H9 (cell line): ENCODE results near the gene SRGAP3. TPM values are rescaled to one million over a fixed set of nuclear protein-coding genes. Genes with fewer than 3 reads are reported as not detected.

ENCODE experiments used
- DNase-seq: peaks from one replicate; pipeline ENCODE4 v3.0.0-alpha.2; 2017
- H2AFZ ChIP-seq: one replicate; pipeline ENCODE4 v1.6.1; 2013; ENCODE audit warnings: mild to moderate bottlenecking, low read length, control low read depth, moderate library complexity
- H2AK5ac ChIP-seq: 2 replicates; pipeline ENCODE4 v1.6.1; 2013; ENCODE audit warnings: low read length, control low read depth, mixed read lengths; ENCODE audit not compliant: insufficient read length
- H2BK120ac ChIP-seq: one replicate; pipeline ENCODE4 v1.6.1; 2013; ENCODE audit warnings: low read depth, mild to moderate bottlenecking, low read length, control low read depth, inconsistent platforms; ENCODE audit not compliant: poor library complexity, severe bottlenecking
- H2BK12ac ChIP-seq: 2 replicates; pipeline ENCODE4 v1.6.1; 2013; ENCODE audit warnings: low read length, control low read depth, mixed read lengths, low read depth; ENCODE audit not compliant: insufficient read length
- H2BK15ac ChIP-seq: 2 replicates; pipeline ENCODE4 v1.6.1; 2013; ENCODE audit warnings: low read depth, low read length, control low read depth
- H2BK20ac ChIP-seq: one replicate; pipeline ENCODE4 v1.6.1; 2013; ENCODE audit warnings: low read depth, mild to moderate bottlenecking, low read length, control low read depth, inconsistent platforms; ENCODE audit not compliant: poor library complexity, severe bottlenecking
- H2BK5ac ChIP-seq: 2 replicates; pipeline ENCODE4 v1.6.1; 2013; ENCODE audit warnings: low read length, control low read depth, mixed read lengths; ENCODE audit not compliant: insufficient read length
- H3K14ac ChIP-seq: 2 replicates; pipeline ENCODE4 v1.6.1; 2013; ENCODE audit warnings: low read length, control low read depth; ENCODE audit not compliant: insufficient read depth
- H3K18ac ChIP-seq: 2 replicates; pipeline ENCODE4 v1.6.1; 2013; ENCODE audit warnings: low read depth, mild to moderate bottlenecking, mixed read lengths, low read length, control low read depth; ENCODE audit not compliant: insufficient read length
- H3K23ac ChIP-seq: 2 replicates; pipeline ENCODE4 v1.6.1; 2013; ENCODE audit warnings: low read length, control low read depth, mixed read lengths, low read depth; ENCODE audit not compliant: insufficient read length
- H3K23me2 ChIP-seq: 2 replicates; pipeline ENCODE4 v1.6.1; 2013; ENCODE audit warnings: low read depth, mild to moderate bottlenecking, mixed read lengths, low read length, control low read depth; ENCODE audit not compliant: insufficient read length, poor library complexity, severe bottlenecking
- H3K27ac ChIP-seq: 2 replicates; pipeline ENCODE4 v1.5.1; 2013; ENCODE audit warnings: low read length, control low read depth, mixed read lengths, low read depth; ENCODE audit not compliant: insufficient read length
- H3K27me3 ChIP-seq: 2 replicates; pipeline ENCODE4 v1.6.1; 2013; ENCODE audit warnings: low read length, control low read depth, inconsistent platforms; ENCODE audit not compliant: insufficient read depth
- H3K4ac ChIP-seq: 2 replicates; pipeline ENCODE4 v1.6.1; 2013; ENCODE audit warnings: low read depth, mild to moderate bottlenecking, control low read depth, inconsistent platforms, low read length, moderate library complexity
- H3K4me1 ChIP-seq: 2 replicates; pipeline ENCODE4 v1.6.1; 2013; ENCODE audit warnings: low read length, control low read depth, inconsistent platforms; ENCODE audit not compliant: insufficient read depth
- H3K4me2 ChIP-seq: 2 replicates; pipeline ENCODE4 v1.6.1; 2013; ENCODE audit warnings: low read length, control low read depth, mixed read lengths; ENCODE audit not compliant: insufficient read length, insufficient read depth
- H3K56ac ChIP-seq: 2 replicates; pipeline ENCODE4 v1.6.1; 2013; ENCODE audit warnings: low read depth, mild to moderate bottlenecking, mixed read lengths, low read length, control low read depth; ENCODE audit not compliant: insufficient read length
- H3K79me1 ChIP-seq: 2 replicates; pipeline ENCODE4 v1.6.1; 2013; ENCODE audit warnings: low read depth, mild to moderate bottlenecking, moderate library complexity, low read length, control low read depth, inconsistent platforms; ENCODE audit not compliant: insufficient read depth, poor library complexity, severe bottlenecking
- H3K79me2 ChIP-seq: 2 replicates; pipeline ENCODE4 v1.6.1; 2013; ENCODE audit warnings: low read length, control low read depth, inconsistent platforms; ENCODE audit not compliant: insufficient read depth
- H3K9ac ChIP-seq: 2 replicates; pipeline ENCODE4 v1.6.1; 2013; ENCODE audit warnings: low read length, control low read depth, mixed read lengths; ENCODE audit not compliant: insufficient read length; ENCODE audit errors: extremely low read depth
- H3K9me3 ChIP-seq: one replicate; pipeline ENCODE4 v1.6.1; 2013; ENCODE audit warnings: low read depth, low read length, inconsistent platforms; ENCODE audit not compliant: control insufficient read depth
- H3T11ph ChIP-seq: one replicate; pipeline ENCODE4 v1.6.1; 2013; ENCODE audit warnings: mild to moderate bottlenecking, low read length, control low read depth, inconsistent platforms
- H4K20me1 ChIP-seq: one replicate; pipeline ENCODE4 v1.6.1; 2013; ENCODE audit not compliant: control insufficient read depth, insufficient read length, insufficient read depth
- H4K5ac ChIP-seq: 2 replicates; pipeline ENCODE4 v1.6.1; 2013; ENCODE audit warnings: low read depth, mild to moderate bottlenecking, mixed read lengths, low read length, control low read depth; ENCODE audit not compliant: insufficient read length
- H4K8ac ChIP-seq: replicated peaks from 2 replicates; pipeline ENCODE4 v1.6.1; 2013; ENCODE audit warnings: low read length, control low read depth, mixed read lengths, low read depth; ENCODE audit not compliant: insufficient read length
- H4K91ac ChIP-seq: 2 replicates; pipeline ENCODE4 v1.6.1; 2013; ENCODE audit warnings: low read depth, mild to moderate bottlenecking, moderate library complexity, mixed read lengths, low read length, control low read depth; ENCODE audit not compliant: insufficient read length
- H3K27ac Mint-ChIP-seq, 3 experiments: 2 replicates in 2 of 3; 3 replicates in 1 of 3; pipeline ENCODE4 v1.8.0; 2020 to 2021; ENCODE audit warnings: mixed read lengths in 3 of 3, mild to moderate bottlenecking in 1 of 3, moderate library complexity in 1 of 3
- H3K27me3 Mint-ChIP-seq: 2 replicates; pipeline ENCODE4 v1.8.0; 2021; ENCODE audit warnings: low read depth, mild to moderate bottlenecking, moderate library complexity, mixed read lengths
- H3K36me3 Mint-ChIP-seq, 3 experiments: 2 replicates in 2 of 3; 3 replicates in 1 of 3; pipeline ENCODE4 v1.8.0; 2020 to 2021; ENCODE audit warnings: low read depth in 3 of 3, mixed read lengths in 3 of 3; ENCODE audit not compliant: insufficient read depth in 1 of 3
- H3K4me1 Mint-ChIP-seq, 2 experiments: 2 replicates each; pipeline ENCODE4 v1.8.0; 2020; ENCODE audit warnings: mixed read lengths in 2 of 2
- H3K4me3 Mint-ChIP-seq, 2 experiments: 2 replicates in 1 of 2; 3 replicates in 1 of 2; pipeline ENCODE4 v1.8.0; 2020 to 2021; ENCODE audit warnings: mild to moderate bottlenecking in 2 of 2, mixed read lengths in 2 of 2, moderate library complexity in 1 of 2
- H3K9me3 Mint-ChIP-seq, 2 experiments: 2 replicates in 1 of 2; 3 replicates in 1 of 2; pipeline ENCODE4 v1.8.0; 2020; ENCODE audit warnings: mild to moderate bottlenecking in 2 of 2, mixed read lengths in 2 of 2, moderate library complexity in 1 of 2
- CTCF ChIP-seq: fragments of 200-600 bp; sonication (generic); conservative IDR thresholded peaks from 3 replicates; pipeline ENCODE4 v1.8.0; 2021; ENCODE audit warnings: antibody characterized with exemption, mild to moderate bottlenecking
- WGBS: extraction: QIAGEN DNeasy Blood & Tissue Kit; methylation state at CpG from one replicate; pipeline ENCODE4 v1.1.7; 2013; ENCODE audit warnings: missing lambda C conversion rate, low lambda C conversion rate, mixed read lengths; ENCODE audit not compliant: insufficient read length; ENCODE audit errors: extremely low coverage; 5-methylcytosine and 5-hydroxymethylcytosine counted together
- total RNA-seq: library from RNA; stranded (reverse); gene quantifications from 2 replicates; pipeline ENCODE4 v1.2.1, GENCODE V29; 2021

Gene SRGAP3
- total RNA-seq, 1 experiment from 2014 or later = 3.4 TPM

GRCh38 chr3:9133656-9134055 lies 115.8 kb downstream of the SRGAP3 start:
- WGBS = no CpG with 5 or more reads among the region's 3 CpGs
- no peak overlapping the region for H3K27ac ChIP-seq

More at GRCh38 chr3:9133656-9134055, 115.8 kb downstream of the SRGAP3 start:
- TF ChIP-seq CTCF = no peak
- no peaks in the 10 kb centered on the region for H4K20me1 ChIP-seq
- no peaks in the 10 kb centered on the region for H3K79me1 ChIP-seq
- Mint-ChIP-seq H3K27me3 (peaks cover 26% of the 10 kb centered on the region), H3K36me3 (no peaks in the 10 kb centered on the region), H3K4me3 (no peak overlapping the region), H3K9me3 (no peaks in the 10 kb centered on the region), H3K4me1 (peaks cover 13 to 25% of the 10 kb centered on the region in 2 experiments), H3K27ac (no peak overlapping the region)
- H3K18ac ChIP-seq = no peak overlapping the region
- no peak overlapping the region for H2BK12ac ChIP-seq
- no peak overlapping the region for H3K4me2 ChIP-seq
- H2BK5ac ChIP-seq = no peak overlapping the region
- H3K9me3 ChIP-seq = no peaks in the 10 kb centered on the region
- no peak overlapping the region for H3K14ac ChIP-seq
- no peak overlapping the region for H3K4ac ChIP-seq
- no peak overlapping the region for H2BK15ac ChIP-seq
- H4K8ac ChIP-seq = no peak overlapping the region
- no peak overlapping the region for H3K23ac ChIP-seq
- H2BK20ac ChIP-seq = no peak overlapping the region
- DNase-seq = no peak
- no peak overlapping the region for H3K56ac ChIP-seq
- H3K9ac ChIP-seq = no peak overlapping the region
- peaks cover 2% of the 10 kb centered on the region; the same call in 1 of the 2 replicates for H3K27me3 ChIP-seq
- H3K23me2 ChIP-seq = peaks cover 3% of the 10 kb centered on the region
- H2AFZ ChIP-seq = no peak overlapping the region
- H2BK120ac ChIP-seq = no peak overlapping the region
- H2AK5ac ChIP-seq = no peak overlapping the region
- H4K5ac ChIP-seq = no peak overlapping the region
- no peaks in the 10 kb centered on the region; the same call in 1 of the 2 replicates for H3K4me1 ChIP-seq
- no peaks in the 10 kb centered on the region for H3K79me2 ChIP-seq
- no peak overlapping the region for H3T11ph ChIP-seq
- no peak overlapping the region for H4K91ac ChIP-seq
